A673 (cell line): ENCODE results near the gene BARX1.

Experiments
- CTCF ChIP-seq: fragments of 300-800, 200-600 bp; sonication (generic); conservative IDR thresholded peaks from 2 replicates; pipeline ENCODE4 v1.5.1; 2017; ENCODE audit warnings: low read depth, mild to moderate bottlenecking, antibody characterized with exemption, low read length, moderate library complexity, mixed read lengths
- EZH2 ChIP-seq: fragments of 200-600 bp; sonication (generic); IDR thresholded peaks from 2 replicates; pipeline ENCODE4 v1.6.1; 2017; ENCODE audit warnings: borderline replicate concordance, low read depth, mild to moderate bottlenecking, mixed read lengths, antibody characterized with exemption, low read length; ENCODE audit not compliant: poor library complexity, severe bottlenecking

DNA sequence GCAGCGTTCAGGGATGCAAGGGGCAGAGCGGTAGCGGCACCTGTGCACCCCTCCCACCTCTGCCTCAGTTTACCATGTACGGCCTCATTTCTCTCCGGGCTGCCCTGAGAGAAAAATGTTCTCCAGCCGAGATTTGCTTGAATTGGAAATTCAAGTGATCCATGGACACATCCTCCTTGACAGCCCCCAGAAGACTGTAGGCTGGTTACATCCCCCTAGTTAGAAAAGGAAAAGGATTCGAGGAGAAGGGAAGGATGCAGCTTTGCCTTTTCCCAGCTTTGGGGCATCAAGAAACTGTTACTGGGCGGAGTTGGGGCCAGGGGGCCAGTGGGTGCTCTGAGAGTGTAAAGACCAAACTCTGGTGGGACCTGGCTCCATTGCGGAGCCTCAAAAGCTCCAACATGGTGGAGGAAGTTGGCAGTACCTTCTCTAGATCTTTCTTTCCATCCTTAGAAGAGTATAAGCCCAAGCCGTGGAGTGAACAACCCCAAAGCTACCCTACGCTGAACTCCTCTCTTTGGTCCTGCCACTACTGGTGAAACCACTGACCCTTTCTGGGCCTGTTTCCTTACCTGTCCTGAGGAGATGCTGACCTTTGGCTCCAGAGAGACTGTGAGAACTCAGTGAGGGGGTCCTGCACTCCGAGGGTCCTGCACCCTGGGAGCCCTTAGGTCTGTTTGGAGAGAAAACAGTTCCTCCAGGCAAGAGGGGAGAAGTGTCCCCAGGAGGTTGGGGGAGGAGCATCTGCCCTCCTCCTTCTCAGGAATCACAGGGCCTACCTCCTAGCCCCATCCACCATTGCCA is 1.0 kb upstream of the BARX1 start:
- TF ChIP-seq CTCF (no peak), EZH2 (no peak)
